Psoas muscle (tissue), 8 donors: ENCODE results near the gene VPS36. TPM values are rescaled to one million over a fixed set of nuclear protein-coding genes. Genes with fewer than 3 reads are reported as not detected.
A peak's percentile ranks its signal among the peaks of the same experiment; 100 is the strongest.

Experiments used
- ATAC-seq, 4 donors: fragments of 200-7000 bp; cut with Tn5 transposase; one replicate each; pipeline ENCODE4 v1.9.1; 2020; ENCODE audit warnings: moderate library complexity in 3 of 4, mild to moderate bottlenecking in 2 of 4
- DNase-seq, 2 donors: peaks; one replicate each; pipeline ENCODE4 v3.0.0-alpha.2; 2020
- H3K27ac ChIP-seq: fragments of 200-600 bp; one replicate; pipeline ENCODE4 v1.8.0; 2022
- H3K27me3 ChIP-seq, 3 donors: fragments of 200-600 bp in 1 of 3; one replicate each; pipeline versions ENCODE4 v1.6.1 to v1.8.0; 2013 to 2022; ENCODE audit warnings: low read length in 2 of 3, mild to moderate bottlenecking in 2 of 3, moderate library complexity in 1 of 3; ENCODE audit not compliant: insufficient read depth in 3 of 3
- H3K36me3 ChIP-seq, 2 donors: fragments of 200-600 bp in 1 of 2; one replicate each; pipeline versions ENCODE4 v1.6.1 to v1.8.0; 2013 to 2022; ENCODE audit warnings: low read depth in 1 of 2, mild to moderate bottlenecking in 1 of 2, moderate library complexity in 1 of 2; ENCODE audit not compliant: insufficient read depth in 1 of 2
- H3K4me1 ChIP-seq: fragments of 200-600 bp; one replicate; pipeline ENCODE4 v1.8.0; 2022
- H3K4me3 ChIP-seq: fragments of 200-600 bp; one replicate; pipeline ENCODE4 v1.8.0; 2022; ENCODE audit warnings: mild to moderate bottlenecking
- H3K9me3 ChIP-seq: fragments of 200-600 bp; one replicate; pipeline ENCODE4 v1.8.0; 2022
- WGBS, 3 donors: extraction: QIAGEN DNeasy Blood & Tissue Kit; methylation state at CpG; one replicate each; pipeline versions ENCODE4 v1.1.6 to v1.1.7; 2013; 5-methylcytosine and 5-hydroxymethylcytosine counted together
- intact Hi-C, 2 donors: fragments of 100-400 bp; cut with DNase I; formaldehyde crosslinking; loops; one replicate each; pipeline versions ENCODE4 v1.11.0 to v1.14.2; 2022
- polyA plus RNA-seq, 3 donors: library from polyadenylated mRNA; stranded (reverse); fragments of 200-250 nt; gene quantifications; one replicate each; pipeline ENCODE4 v1.2.3, GENCODE V29; 2013
- total RNA-seq, 4 donors: library from RNA; stranded (reverse); fragmentation: NEBNext Ultra II Directional in 2 of 4; extraction: Animal tissue kit (Norgen Biotek cat#: 25700) in 2 of 4; gene quantifications; one replicate each; pipeline versions ENCODE4 v1.2.1 to v1.2.4, GENCODE V29; 2021 to 2023
- TF ChIP-seq, protein P1 (sequence below): fragments of 200-600 bp; IDR thresholded peaks from one replicate; pipeline ENCODE4 v1.8.0; 2022; ENCODE audit warnings: antibody characterized with exemption
- donor health status: healthy with polysubstance abuse.
- donor health status: DM: no; HTN: no; CAD: no; lungs with moderate emphysema.
- donor health status: Bipolar disorder and iron deficiency.
- donor health status: healthy.
- donor health status: DM: yes; HTN: yes; CAD: no.
- donor health status: DM: no; HTN: no; CAD: no.
- donor health status: DM: no; HTN: no; CAD: no.
- donor health status: DM: yes; HTN: yes; CAD: no.

The VPS36 gene
- total and polyA plus RNA-seq, 7 donors = 15.5 to 35.2 (median 29.2) TPM

DNA sequence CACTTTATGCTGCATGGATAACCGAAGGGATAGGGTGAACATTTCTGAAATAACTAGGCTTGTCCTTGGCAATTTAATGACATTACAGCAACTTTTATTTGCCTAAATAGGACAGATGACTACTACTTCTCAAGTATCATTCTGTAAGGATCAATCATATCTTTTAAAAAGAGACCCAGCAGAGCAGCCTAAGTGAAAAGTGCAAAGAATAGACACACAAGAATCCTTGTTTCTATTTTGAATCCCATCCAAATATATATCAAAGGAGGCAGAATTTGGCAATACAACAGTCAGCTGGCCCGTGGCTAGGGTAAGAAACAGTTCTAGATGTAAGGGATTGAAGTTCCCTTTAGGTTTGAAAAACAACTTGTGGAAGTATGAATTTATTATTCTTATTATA lies 51.4 kb downstream of the VPS36 start:
- ATAC-seq (no peak), DNase-seq (no peak)
- TF ChIP-seq, protein P1, sequence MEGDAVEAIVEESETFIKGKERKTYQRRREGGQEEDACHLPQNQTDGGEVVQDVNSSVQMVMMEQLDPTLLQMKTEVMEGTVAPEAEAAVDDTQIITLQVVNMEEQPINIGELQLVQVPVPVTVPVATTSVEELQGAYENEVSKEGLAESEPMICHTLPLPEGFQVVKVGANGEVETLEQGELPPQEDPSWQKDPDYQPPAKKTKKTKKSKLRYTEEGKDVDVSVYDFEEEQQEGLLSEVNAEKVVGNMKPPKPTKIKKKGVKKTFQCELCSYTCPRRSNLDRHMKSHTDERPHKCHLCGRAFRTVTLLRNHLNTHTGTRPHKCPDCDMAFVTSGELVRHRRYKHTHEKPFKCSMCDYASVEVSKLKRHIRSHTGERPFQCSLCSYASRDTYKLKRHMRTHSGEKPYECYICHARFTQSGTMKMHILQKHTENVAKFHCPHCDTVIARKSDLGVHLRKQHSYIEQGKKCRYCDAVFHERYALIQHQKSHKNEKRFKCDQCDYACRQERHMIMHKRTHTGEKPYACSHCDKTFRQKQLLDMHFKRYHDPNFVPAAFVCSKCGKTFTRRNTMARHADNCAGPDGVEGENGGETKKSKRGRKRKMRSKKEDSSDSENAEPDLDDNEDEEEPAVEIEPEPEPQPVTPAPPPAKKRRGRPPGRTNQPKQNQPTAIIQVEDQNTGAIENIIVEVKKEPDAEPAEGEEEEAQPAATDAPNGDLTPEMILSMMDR = no peak
- intact Hi-C loops = no loop called here
- no peaks in the 10 kb centered on the region for H3K9me3 ChIP-seq
- no peak overlapping the region for H3K27ac ChIP-seq
- no peaks in the 10 kb centered on the region for H3K27me3 ChIP-seq
- H3K4me1 ChIP-seq = no peaks in the 10 kb centered on the region
- no peaks in the 10 kb centered on the region for H3K36me3 ChIP-seq
- no peak overlapping the region for H3K4me3 ChIP-seq
- 28 to 35% (median 29%) methylated on average over 2 of the region's 2 CpGs for WGBS, 3 donors

DNA sequence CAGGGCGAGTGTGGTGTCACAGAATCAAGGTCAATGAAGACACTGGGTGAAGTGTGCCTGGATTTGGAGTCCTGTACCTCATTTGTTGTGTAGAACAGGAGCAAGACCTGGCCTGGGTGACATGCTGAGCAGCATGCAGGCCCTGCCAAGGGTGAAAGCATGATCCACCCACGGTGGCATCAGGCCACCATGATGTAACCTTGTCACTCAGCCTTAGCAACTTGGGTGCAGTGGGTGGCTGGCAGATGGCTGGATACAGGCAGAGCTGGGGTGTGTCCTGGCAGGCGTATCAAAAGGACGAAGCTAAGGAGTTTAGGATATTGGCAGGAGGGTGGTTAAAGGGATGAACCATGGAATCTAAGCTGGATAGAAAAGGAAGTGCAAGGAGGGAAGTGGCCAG lies 54.7 kb downstream of the VPS36 start:
- DNase-seq = peak in 1 of 2 donors; percentile 46
- H3K27me3 ChIP-seq = no peaks in the 10 kb centered on the region
- TF ChIP-seq, protein P1 = no peak
- H3K36me3 ChIP-seq = no peaks in the 10 kb centered on the region
- ATAC-seq = peak in 2 of 4 donors; percentile 30 to 57
- H3K9me3 ChIP-seq = no peaks in the 10 kb centered on the region
- 35 to 62% (median 44%) methylated on average over 4 of the region's 4 CpGs for WGBS, 3 donors
- intact Hi-C loops = no loop called here
- no peak overlapping the region for H3K27ac ChIP-seq
- H3K4me3 ChIP-seq = no peak overlapping the region
- no peaks in the 10 kb centered on the region for H3K4me1 ChIP-seq

DNA sequence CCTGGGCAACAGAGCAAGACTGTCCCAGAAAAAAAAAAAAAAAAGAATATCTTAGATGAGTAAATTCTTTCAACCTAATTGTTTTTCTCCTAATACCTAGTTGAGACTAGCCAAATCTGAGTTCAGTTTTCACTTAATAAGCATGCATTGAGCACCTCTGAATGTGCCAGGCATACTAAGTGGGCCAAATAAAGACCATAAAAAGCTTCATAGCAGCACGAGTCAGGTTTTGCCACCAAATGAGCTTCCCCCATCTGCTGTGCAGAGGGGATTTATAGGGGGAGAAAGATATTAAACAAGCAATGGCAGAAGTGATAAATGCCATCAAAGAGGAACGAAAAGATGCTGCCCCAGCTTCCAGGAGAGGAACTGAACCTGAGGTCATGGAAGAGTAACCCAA lies 55.8 kb downstream of the VPS36 start:
- no peaks in the 10 kb centered on the region for H3K27me3 ChIP-seq
- WGBS, 3 donors = 28 to 41% (median 28%) methylated on average over 2 of the region's 2 CpGs
- ATAC-seq = no peak
- H3K9me3 ChIP-seq = no peaks in the 10 kb centered on the region
- no peak for DNase-seq
- H3K4me1 ChIP-seq = no peaks in the 10 kb centered on the region
- no peak overlapping the region for H3K4me3 ChIP-seq
- TF ChIP-seq, protein P1 = no peak
- H3K36me3 ChIP-seq = no peaks in the 10 kb centered on the region
- intact Hi-C loops = no loop called here
- no peak overlapping the region for H3K27ac ChIP-seq

DNA sequence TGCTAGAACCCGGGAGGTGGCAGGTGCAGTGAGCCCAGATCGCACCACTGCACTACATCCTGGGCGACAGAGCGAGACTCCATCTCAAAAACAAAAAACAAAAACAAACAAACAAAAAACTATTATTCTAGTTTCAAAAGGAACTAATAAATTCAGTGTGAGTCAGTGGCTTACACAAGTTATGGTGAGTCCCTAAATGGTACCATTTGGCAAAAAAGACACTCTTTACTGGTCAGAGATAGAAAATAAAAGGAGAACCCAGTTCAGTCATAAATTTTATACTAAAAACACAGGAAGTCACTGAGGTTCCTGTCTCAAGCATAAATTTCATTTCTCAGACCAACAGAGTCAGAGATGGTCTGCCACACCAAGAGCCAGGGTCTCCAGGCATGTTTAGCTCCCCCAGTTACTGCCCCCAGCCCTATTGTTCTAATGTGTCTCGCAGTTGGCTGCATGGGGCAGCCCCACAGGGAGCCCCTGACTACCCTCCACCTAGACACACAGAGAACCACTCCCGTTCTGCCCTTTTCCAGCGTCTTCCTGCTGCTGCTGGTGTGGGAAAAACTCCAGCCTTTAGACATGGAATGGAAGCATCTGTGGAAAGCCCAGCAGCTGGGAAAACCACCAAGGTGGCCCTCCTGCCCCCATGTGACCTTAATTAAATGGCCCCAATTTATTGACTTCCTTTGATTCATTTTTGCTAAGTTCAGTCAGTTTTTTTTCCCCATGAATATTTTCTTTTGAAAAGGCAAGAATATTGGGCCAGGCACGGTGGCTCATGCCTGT lies 56.7 kb downstream of the VPS36 start:
- Histone ChIP-seq H3K9me3 (no peaks in the 10 kb centered on the region), H3K27me3 (no peaks in the 10 kb centered on the region), H3K4me1 (no peaks in the 10 kb centered on the region), H3K36me3 (no peaks in the 10 kb centered on the region), H3K4me3 (no peak overlapping the region), H3K27ac (no peak overlapping the region)
- TF ChIP-seq, protein P1 = no peak
- DNase-seq (no peak), ATAC-seq (no peak)
- intact Hi-C loops = no loop called here
- 30 to 59% (median 34%) methylated on average over 8 of the region's 8 CpGs for WGBS, 3 donors

DNA sequence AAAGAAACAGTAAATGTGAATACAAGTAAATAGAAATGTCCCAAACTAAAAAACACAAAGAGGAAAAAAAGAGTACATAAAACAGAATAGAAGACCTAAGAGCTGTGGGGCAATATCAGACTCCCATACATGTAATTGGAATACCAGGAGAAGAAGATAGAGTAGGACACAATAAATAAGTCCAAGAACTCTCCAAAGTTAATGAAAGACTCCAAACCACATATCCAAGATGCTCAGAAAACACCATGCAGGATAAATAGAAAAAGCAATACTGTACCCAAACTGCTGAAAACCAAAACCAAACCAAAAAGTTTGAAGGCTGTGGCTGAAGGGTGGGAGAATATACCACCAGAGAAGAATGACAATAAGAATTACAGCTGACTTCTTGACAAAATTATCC lies 62.7 kb downstream of the VPS36 start:
- peaks cover 0 to 3% of the 10 kb centered on the region in 2 donors for H3K36me3 ChIP-seq
- no peak overlapping the region for H3K4me3 ChIP-seq
- ATAC-seq = no peak
- H3K27me3 ChIP-seq = no peaks in the 10 kb centered on the region
- no peaks in the 10 kb centered on the region for H3K9me3 ChIP-seq
- H3K27ac ChIP-seq = no peak overlapping the region
- intact Hi-C loops = no loop called here
- no peaks in the 10 kb centered on the region for H3K4me1 ChIP-seq
- TF ChIP-seq, protein P1 = no peak
- DNase-seq = no peak
